Stimulated activated CD8-positive, alpha-beta memory T cell treated with anti-CD3 and anti-CD28 coated beads, Interleukin-12 subunit alpha, Interleukin-12 subunit beta, amount 100 ng/mL, for 24 hours (primary cell): ENCODE measurements around the gene NAV2.
"Not testable (repeated sequence)": the region's sequence is repeated elsewhere in the genome, so short reads cannot be mapped to it uniquely, and the experiment has no call there.

ENCODE experiments used
- DNase-seq: peaks from one replicate; pipeline ENCODE4 v3.0.0-alpha.2; 2020; ENCODE audit errors: extremely low read depth

The NAV2 gene

DNA sequence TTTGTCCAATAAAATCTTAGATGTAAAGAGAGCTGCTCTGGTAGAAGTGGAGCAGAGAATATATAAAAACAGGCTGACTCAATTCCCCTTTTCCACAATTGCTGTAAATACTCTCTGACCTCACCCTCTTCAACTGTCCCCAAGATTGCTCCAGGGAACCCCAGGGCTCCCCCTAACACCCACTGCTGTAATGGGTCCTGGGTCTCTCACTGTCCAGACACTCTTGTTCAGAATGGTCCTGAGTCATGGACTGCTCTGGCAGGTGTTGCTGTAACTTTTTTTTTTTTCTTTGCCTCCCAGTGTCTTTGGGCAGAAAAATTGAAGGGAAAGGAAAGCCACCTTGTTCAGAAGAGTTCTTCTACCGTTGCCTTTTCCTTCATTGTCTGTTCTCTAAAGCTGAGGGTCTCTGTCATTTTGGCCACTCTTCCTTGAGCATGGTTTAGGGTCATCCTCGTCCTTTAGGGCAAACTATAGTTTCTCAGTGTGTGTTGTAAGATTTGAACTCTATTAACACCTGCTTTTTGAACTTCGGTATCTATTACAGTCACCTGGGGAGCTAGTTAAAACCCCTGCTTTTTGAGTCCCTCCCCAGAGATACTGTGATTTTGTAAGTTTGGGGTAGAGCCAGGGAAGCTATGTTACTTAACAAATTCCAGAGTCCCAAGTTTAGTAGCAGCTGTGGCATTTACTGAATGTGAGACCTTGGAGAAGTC is 209.5 kb downstream of the NAV2 start:
- no peak for DNase-seq

DNA sequence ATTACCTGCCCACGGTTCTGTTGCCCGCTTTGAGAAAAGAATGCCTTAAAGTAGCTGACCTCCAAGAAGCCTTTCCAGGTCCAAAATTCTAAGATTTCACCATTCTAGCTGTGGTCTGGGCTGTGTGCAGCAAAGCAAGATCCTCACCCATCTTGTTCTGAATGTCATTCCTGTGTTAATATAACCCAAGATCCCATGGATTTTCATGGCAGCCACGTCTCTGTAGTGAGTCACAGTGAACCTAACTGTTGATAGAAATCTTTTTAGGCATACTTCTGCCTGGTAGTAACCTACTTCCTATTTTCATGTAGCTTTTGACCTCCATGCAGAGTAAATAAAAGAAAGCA is 210.0 kb downstream of the NAV2 start:
- no peak for DNase-seq

DNA sequence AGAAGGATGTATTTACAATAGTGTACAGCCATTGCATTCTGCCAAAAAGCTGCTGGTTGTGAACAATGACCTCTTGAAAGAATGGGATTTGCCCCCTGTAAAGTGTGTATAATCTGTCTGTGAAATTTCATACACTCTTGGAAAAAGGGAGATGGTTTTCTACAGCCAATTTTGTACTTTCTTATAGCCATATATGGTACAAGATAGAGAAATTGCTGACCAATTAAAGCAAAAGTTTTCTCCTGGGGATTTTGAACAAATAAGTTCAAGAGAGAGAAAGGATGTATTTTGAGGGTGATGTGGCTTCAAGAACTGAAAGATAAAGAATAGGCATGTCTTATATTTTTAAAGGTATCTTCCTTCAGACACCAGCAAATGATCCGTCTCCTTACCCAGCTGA is 211.0 kb downstream of the NAV2 start:
- no peak for DNase-seq

DNA sequence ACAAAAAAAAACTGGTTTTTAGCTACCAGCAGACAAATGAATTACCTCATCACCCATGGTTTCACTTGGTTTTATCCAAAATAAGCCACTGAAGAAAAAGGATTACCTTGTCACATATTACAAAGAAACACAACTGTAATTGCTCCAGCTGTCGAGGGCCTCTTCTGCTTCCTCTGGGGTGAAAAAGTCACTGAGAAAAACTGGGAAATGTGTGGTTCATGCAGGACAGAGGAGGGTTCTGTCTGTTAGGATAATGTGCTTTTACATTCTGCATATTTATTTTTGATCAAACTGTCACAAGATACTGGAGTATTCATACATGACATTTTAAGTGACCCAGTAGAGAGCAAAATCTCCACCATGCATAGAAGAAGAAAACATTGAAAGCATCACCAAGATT is 211.7 kb downstream of the NAV2 start:
- no peak for DNase-seq

DNA sequence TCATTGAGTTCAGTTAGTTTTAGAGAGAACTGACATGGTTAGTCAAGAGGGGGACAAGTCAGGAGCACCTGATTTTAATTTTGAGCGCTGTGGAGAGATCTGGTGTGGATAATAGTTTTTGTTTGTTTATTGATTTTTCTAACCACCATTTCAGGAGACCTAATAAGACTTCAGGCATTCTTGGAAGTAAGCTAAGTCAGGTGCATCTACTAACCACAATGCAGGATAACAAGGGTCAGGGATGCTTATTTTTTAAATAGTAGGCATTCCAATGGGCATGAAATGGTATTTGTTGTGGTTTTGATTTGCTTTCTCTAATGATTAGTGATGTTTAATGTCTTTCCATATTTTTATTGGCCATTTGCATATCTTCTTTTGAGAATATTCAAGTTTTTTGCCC is 212.1 kb downstream of the NAV2 start:
- no peak for DNase-seq

DNA sequence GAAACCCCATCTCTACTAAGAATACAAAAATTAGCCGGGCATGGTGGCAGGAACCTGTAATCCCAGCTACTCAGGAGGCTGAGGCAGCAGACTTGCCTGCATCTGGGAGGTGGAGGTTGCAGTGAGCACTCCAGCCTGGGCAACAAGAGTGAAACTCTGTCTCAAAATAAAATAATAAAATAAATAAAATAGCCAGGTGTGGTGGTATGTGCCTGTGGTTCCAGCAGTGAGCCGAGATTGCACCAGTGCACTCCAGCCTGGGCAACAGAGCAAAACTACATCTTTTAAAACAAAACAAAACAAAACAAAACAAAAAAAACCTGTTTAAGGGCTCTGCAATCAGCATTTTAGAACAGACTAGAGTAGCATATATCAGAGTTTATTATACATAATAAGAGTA is 214.8 kb downstream of the NAV2 start:
- not testable (repeated sequence) for DNase-seq

DNA sequence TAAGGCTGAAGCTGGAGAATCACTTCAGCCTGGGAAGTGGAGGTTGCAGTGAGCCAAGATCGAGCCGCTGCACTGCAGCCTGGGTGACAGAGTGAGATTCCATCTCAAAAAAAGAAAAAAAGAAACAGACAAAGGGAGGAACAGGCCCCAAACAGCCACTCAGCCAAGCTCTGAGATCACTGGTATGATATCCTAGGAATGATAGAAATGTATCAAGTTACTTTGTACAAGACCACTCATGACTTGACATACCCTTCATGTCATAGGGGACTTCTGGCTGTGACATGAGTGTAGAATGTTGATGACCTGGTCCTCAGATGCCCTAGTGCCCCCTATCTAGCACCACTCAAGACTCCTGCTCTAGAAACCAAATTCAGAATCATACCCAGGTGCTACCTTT is 216.5 kb downstream of the NAV2 start:
- no peak for DNase-seq

DNA sequence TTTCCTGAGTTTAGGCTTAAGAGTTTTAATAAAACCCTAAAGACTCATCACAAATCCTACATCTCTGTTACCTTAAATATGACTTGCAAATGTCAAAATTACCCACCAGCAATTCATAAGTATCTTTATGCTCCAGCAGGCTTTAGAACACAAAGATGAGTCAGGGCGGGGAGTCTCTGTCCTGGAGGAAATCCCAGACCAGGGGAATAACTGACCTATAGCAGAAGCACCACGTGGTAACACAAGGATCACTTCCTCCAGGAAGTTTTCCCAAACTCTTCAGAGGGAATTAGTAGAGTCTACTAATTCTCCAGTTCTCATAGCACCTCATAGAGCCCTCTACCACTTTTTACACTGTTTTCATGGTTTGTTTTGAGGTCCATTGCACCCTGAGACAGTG is 217.0 kb downstream of the NAV2 start:
- DNase-seq, result no peak

DNA sequence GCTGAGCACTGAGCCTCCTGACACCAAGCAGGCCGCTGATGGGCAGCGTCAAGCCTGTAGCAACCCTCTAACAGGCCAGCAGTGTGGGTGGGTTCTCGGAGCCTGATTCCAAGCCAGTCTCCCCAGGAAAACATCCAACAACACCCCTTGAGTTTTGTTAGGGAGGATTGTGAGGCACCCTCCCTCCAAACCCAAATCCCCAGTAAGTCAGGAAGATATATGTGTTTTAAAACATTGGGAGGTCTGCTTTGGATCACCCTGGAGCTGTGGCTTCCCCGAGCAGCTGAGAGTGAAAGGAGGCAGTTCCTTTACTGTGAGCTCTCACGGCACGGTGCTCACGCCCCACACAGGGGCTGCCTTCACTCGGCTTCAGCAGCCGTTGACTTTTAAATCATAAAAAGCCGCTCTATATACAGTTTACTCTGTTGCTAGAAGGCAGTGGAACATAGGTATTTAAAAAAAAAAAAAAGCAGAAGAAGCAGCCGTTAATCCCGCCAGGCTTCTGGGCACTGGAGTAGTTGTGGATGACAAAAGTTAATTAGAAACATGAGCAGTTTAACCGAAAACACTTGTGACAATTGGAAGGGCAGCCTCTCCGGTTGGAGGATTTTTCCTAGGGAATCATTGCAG is 218.6 kb downstream of the NAV2 start:
- DNase-seq, result no peak

DNA sequence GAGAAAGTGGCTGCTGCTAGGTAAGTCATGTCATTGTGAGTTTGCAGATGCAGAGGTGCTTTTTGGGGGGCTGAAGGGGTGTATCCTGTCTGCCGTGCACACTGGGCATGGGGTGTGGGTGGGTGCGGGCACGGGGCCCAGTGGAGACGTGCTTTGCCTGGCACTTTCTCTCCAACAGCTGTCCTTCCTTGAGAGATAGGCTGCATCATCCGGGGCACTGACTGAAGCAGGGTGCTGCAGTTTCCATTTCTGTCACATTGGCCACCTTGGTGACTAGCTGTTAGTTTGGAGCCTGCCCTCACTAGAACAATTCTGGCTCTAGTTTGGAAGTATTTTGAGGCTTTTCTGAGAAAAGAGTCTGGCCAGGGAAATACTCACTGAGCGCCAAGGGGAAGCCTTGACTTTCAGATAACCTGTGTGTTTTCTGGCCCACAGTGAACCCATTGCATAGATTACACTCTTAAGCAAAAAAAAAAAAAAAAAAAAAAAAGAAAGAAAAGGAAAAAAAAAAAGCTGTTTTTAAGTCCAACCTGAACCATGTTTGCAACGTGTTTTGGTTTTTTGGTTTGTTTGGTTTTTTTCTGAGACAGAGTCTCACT is 219.2 kb downstream of the NAV2 start:
- DNase-seq, result no peak

DNA sequence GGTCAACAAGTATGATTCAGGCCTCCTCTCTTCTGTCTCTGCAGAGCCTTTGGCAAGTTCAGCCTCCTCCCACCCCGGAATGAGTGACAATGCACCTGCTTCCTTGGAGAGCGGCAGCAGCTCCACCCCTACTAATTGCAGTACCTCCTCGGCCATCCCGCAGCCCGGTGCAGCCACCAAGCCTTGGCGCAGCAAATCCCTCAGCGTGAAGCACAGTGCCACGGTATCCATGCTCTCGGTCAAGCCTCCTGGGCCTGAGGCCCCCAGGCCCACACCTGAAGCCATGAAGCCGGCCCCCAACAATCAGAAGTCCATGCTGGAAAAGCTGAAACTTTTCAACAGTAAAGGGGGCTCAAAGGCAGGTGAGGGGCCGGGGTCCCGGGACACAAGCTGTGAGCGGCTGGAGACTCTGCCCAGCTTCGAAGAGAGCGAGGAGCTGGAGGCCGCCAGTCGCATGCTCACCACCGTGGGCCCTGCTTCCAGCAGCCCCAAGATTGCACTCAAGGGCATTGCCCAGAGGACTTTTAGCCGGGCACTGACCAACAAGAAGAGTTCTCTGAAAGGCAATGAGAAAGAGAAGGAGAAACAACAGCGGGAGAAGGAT is 220.6 kb downstream of the NAV2 start:
- DNase-seq, result no peak

DNA sequence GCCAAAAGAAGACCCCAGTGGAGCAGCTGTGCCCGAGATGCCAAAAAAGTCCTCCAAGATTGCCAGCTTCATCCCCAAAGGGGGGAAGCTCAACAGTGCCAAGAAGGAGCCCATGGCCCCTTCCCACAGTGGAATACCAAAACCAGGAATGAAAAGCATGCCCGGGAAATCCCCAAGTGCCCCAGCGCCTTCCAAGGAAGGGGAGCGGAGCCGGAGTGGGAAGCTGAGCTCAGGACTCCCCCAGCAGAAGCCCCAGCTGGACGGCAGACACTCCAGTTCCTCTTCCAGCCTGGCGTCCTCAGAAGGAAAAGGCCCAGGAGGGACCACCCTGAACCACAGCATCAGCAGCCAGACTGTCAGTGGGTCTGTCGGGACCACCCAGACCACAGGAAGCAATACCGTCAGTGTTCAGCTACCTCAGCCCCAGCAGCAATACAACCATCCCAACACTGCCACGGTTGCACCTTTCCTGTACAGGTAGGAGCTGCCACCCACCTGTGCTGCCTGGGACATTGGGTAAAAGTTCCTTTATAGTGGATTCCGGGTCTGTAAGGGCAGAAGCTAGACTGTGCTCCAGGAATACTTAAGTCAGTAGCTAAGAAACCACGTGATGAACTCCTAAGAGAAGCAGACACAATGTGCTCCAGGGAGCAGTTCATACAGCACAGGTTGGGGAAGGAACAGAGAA is 221.3 kb downstream of the NAV2 start:
- no peak for DNase-seq

DNA sequence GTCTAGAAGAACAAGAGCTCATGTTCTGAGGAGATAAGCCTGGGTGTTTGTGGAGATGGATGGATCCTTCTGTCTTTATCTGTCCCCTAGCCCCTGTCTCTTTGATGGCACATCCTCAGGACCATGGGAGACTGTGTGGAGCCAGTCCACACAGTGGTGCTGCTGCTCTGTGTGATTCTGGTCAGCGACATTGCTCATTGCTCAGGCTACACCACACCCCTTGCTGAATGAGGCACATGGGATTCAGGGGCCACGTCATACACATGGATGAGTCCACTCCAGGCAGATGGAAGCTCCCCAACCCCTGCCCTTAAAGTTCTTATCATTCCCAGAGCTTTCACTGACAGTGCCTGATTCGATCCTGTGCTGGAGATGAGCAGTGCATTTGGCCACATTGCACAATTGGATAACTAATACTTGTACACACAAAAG is 222.2 kb downstream of the NAV2 start:
- no peak for DNase-seq

DNA sequence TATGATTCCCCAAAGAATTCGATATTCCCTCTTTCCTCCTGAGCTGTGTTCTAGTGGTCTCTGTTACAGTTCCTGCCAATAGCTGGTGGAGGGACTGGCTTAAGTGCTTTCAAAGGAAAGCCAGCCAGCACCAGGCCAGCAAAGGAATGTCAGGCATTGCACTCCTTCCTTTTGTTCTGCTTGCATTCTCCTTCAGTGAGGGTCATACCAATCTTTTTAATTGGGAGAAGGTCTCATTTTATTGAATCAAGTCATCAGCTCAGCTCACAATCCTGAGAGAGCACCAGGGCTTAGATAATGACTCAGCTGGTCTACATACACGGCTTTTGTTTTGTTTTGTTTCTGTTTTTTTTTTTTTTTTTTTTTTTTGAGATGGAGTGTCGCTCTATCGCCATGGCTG is 222.9 kb downstream of the NAV2 start:
- DNase-seq, result no peak

DNA sequence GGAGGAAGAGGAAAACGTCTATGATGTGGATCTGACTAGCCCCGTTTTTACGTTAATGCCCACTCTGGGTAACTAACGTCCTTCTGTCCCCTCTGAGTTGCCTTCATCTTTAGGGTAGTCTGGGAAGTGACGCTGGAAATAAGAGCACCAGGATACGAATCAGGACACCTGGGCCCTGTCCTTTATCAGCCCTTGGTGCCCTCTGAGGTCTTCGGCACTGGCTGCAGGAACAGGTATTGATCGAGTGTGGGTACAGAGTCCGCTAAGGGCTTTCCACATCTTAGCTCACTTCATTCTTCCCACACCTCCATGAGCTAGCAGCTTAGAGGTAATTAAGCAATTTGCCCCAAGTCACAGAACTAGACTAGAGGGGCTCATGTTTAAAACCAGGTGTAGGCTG is 223.8 kb downstream of the NAV2 start:
- DNase-seq, result no peak

DNA sequence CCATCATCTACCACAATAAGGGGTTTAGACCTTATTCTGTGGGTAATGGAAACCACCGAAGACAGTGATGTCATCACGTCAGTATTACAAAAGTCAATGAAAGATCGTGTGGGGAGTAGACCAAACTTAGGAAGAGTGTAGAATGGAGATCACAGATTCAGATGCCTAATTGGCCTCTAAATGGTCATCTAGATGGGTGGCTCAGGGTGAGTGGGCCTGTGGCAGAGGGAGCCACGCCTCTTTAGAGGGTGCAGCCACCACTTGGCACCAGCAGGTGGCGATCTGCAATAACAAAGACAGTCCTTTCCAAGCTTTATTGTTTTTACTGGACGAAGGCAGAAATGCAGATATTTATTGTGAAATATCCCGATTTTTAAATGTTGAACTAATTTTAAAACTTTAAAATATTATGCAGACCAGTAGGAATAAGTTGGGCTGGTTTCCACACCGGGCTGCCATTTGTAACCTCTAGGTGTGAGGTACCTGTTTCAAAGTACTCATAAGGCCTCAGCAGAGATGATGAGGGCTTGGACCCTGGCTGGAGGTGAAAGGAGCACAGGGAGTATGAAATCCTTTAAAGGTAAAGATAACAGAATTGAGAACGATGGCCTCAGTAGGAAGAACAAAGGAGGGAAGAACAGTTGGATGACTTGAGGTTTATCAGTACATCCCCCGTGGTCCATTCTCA is 225.7 kb downstream of the NAV2 start:
- peak; percentile 2 for DNase-seq

DNA sequence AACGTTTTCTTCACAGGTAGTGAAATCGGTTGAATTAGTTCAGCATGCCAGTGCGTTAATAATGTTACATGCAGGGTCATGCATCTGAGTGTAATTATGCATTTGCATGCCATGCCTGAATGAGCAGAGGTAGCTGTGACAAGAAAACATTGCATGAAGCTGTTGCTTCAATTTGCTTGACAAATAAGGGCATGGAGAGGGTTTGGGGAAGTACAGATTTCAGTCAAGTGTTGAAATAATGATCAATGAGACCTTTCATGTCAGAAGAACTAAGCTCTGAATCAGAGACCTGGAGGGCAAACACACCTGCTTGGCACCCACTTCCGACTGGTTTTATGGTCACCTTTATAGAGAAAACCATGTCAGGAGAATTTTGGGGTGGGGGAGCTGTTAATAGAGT is 226.2 kb downstream of the NAV2 start:
- no peak for DNase-seq

DNA sequence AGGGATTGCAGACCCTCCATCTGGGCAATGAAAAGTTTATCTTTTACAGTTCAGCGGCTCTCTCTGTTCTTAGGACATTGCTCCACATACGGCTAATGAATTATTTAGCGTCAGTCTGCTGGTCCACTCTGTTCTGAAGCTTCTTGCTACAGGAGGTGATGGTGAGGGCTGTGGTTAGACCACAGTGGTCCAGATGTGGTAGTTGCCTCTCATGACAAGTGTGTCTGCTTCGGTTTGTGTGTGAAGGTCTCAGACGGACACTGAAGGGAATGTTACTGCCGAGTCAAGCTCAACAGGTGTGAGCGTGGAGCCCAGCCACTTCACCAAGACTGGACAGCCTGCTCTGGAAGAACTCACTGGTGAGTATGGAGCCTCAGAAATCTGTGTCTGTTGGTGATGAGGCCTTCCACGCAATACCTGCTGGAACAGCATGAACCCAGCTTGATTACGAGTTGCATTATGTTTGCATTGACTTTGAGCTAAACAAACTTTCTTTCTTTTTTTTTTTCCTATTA is 226.8 kb downstream of the NAV2 start:
- no peak for DNase-seq

DNA sequence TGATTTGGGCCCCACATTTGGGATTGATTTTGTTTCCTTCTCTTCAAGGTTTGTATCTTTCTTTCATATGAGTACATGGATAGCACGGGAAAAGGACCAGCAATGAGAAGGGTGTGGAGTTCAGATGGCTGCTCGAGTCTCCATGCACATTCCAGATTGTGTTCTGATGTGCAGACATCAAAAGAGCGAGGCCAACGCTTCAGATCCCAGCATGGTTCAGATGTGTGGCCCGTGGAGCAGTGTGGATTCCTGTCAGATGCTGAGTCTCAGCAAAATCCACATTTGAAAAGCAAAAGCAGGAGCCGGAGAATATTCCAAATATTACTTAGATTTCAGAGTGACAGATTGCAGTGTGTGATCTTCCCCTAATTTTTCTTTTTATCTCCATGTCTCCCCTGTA is 228.2 kb downstream of the NAV2 start:
- no peak for DNase-seq

DNA sequence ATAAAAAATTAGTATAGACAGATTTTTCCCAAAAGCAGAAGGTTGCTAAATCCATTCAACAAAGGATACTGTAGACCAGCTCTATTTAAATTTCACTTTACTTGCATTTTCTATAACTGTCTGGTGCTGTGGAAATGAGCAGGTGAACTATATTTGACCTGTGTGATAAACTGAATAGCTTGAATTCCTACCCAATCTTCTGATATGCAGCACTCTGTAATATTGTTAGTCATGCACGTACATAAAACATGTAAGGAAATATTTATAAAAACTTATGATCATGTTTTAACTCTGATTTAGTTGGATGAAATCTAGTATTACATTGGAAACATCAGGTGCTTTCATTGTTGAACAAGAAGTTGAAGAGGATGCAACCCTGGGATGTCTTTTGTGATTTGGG is 234.0 kb downstream of the NAV2 start:
- DNase-seq, result no peak

DNA sequence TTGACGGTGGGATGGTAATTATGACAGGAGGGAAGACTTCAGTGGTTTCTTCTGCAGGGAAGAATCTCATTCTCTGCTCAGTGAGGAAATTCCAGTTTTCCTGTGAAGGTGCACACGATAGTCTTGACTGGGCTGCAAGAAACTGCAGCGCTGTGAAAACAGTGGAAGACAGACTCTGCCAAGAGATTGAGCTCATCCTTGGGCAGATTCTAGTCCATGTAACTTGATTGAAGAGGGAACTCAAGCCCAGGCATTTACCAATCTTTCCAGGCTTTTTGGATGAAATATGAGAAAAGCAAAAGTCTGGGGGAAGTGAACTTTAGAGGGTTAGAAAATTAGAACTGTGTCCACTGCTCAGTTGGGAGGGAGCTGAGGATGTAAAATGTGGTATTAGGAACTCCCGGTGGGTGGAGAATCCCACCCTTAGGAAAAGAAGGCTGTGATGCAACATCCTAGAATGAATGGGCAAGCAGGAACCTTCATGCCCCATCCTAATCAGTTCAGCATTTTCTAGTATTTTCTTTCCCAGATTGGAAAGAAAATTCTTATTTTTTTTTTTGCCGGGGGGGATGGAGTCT is 235.0 kb downstream of the NAV2 start:
- DNase-seq, result no peak
